Left ventricle myocardium superior (tissue), 1 donor: ENCODE data around the gene CASP2. TPM values are rescaled to one million over a fixed set of nuclear protein-coding genes. Genes with fewer than 3 reads are reported as not detected.
A peak's percentile ranks its signal among the peaks of the same experiment; 100 is the strongest.

Source experiments
- ATAC-seq: fragments of 200-7000 bp; cut with Tn5 transposase; one replicate; pipeline ENCODE4 v1.9.1; 2020; ENCODE audit warnings: mild to moderate bottlenecking, moderate library complexity
- DNase-seq: peaks from one replicate; pipeline ENCODE4 v3.0.0-alpha.2; 2020
- intact Hi-C: fragments of 100-400 bp; cut with micrococcal nuclease; formaldehyde crosslinking; loops from one replicate; pipeline ENCODE4 v1.11.0; 2022
- long read RNA-seq: library from polyadenylated mRNA; unstranded; transcript quantifications from one replicate; pipeline ENCODE4 v2.0.0, GENCODE V29; 2021
- total RNA-seq: library from RNA; stranded (reverse); fragmentation: NEBNext Ultra II Directional; extraction: Animal tissue kit (Norgen Biotek cat#: 25700); gene quantifications from one replicate; pipeline ENCODE4 v1.2.1, GENCODE V29; 2021
- donor health status: DM: no; HTN: yes; CAD: no; lungs with severe emphysema.

Gene CASP2
- total RNA-seq = 12.6 TPM
- long read RNA-seq, full-length matches to known transcripts = 1 of 4 reads
- long read RNA-seq, partial matches to known transcripts = 0 of 4 reads
- long read RNA-seq, other reads (novel, unspliced or antisense) = 3 of 4 reads

- intact Hi-C loops = no loop called here
- ATAC-seq (peak; percentile 98), DNase-seq (peak; percentile 99)
Observed at GRCh38 chr7:143287935-143288826, at the start of gene CASP2. TSS of gene CASP2 (plus strand) at chr7:143288351. CDS start at chr7:143288456, 105 bp downstream.

GRCh38 chr7:143239813-143240212 is 48.3 kb upstream of the CASP2 start:
- intact Hi-C loops = loop anchor here (5.0 to 10.0 kb wide), 2 partner anchors 67 to 175 kb away; no protein-coding TSS in a partner anchor
- DNase-seq (no peak), ATAC-seq (peak; percentile 51)

GRCh38 chr7:143240291-143241168 is 47.6 kb upstream of the CASP2 start:
- peak; percentile 48 for DNase-seq
- peak; percentile 93 for ATAC-seq
- intact Hi-C loops = loop anchor here (5.0 to 10.0 kb wide), 2 partner anchors 67 to 174 kb away; no protein-coding TSS in a partner anchor

- intact Hi-C loops = loop anchor here (5.0 to 10.0 kb wide), 2 partner anchors 65 to 172 kb away; no protein-coding TSS in a partner anchor
- ATAC-seq = no peak
- no peak for DNase-seq
Observed at GRCh38 chr7:143242306-143242705, 45.8 kb upstream of the CASP2 start.

GRCh38 chr7:143243111-143243510 is 45.0 kb upstream of the CASP2 start:
- intact Hi-C loops = loop anchor here (5.0 to 10.0 kb wide), 2 partner anchors 64 to 172 kb away; no protein-coding TSS in a partner anchor
- ATAC-seq (no peak), DNase-seq (no peak)

- no peak for DNase-seq
- intact Hi-C loops = loop anchor here (5.0 to 10.0 kb wide), 2 partner anchors 64 to 171 kb away; no protein-coding TSS in a partner anchor
- ATAC-seq = no peak
Observed at GRCh38 chr7:143243614-143244013, 44.5 kb upstream of the CASP2 start.

GRCh38 chr7:143244321-143244720 is 43.8 kb upstream of the CASP2 start:
- ATAC-seq = no peak
- intact Hi-C loops = loop anchor here (5.0 to 10.0 kb wide), 2 partner anchors 63 to 170 kb away; no protein-coding TSS in a partner anchor

GRCh38 chr7:143245123-143245522 is 43.0 kb upstream of the CASP2 start:
- intact Hi-C loops = loop anchor here (10.0 kb wide), 1 partner anchor 170 kb away; no protein-coding TSS in a partner anchor
- no peak for DNase-seq
- ATAC-seq = no peak

More at GRCh38 chr7:143244321-143244720, 43.8 kb upstream of the CASP2 start:
- DNase-seq = no peak

GRCh38 chr7:143247372-143247771 is 40.8 kb upstream of the CASP2 start:
- ATAC-seq (no peak), DNase-seq (no peak)
- intact Hi-C loops = loop anchor here (10.0 kb wide), 1 partner anchor 167 kb away; no protein-coding TSS in a partner anchor

GRCh38 chr7:143248761-143249354 is 39.3 kb upstream of the CASP2 start:
- intact Hi-C loops = loop anchor here (10.0 kb wide), 1 partner anchor 166 kb away; no protein-coding TSS in a partner anchor
- no peak for ATAC-seq

GRCh38 chr7:143250199-143250598 is 38.0 kb upstream of the CASP2 start:
- no peak for DNase-seq
- no peak for ATAC-seq
- intact Hi-C loops = no loop called here

More at GRCh38 chr7:143248761-143249354, 39.3 kb upstream of the CASP2 start:
- DNase-seq = no peak

- intact Hi-C loops = no loop called here
- ATAC-seq (no peak), DNase-seq (no peak)
Observed at GRCh38 chr7:143250822-143251221, 37.3 kb upstream of the CASP2 start.

- intact Hi-C loops = no loop called here
- no peak for ATAC-seq
- DNase-seq = no peak
Observed at GRCh38 chr7:143252006-143252405, 36.1 kb upstream of the CASP2 start.

- DNase-seq (no peak), ATAC-seq (no peak)
- intact Hi-C loops = no loop called here
Observed at GRCh38 chr7:143255564-143255963, 32.6 kb upstream of the CASP2 start.

GRCh38 chr7:143256325-143256724 is 31.8 kb upstream of the CASP2 start:
- ATAC-seq (no peak), DNase-seq (no peak)
- intact Hi-C loops = no loop called here

- intact Hi-C loops = no loop called here
- ATAC-seq (no peak), DNase-seq (no peak)
Observed at GRCh38 chr7:143256932-143257331, 31.2 kb upstream of the CASP2 start.

- no peak for ATAC-seq
- intact Hi-C loops = no loop called here
- no peak for DNase-seq
Observed at GRCh38 chr7:143257501-143257900, 30.6 kb upstream of the CASP2 start.

- peak; percentile 50 for ATAC-seq
- no peak for DNase-seq
- intact Hi-C loops = no loop called here
Observed at GRCh38 chr7:143258831-143259230, 29.3 kb upstream of the CASP2 start.

GRCh38 chr7:143259765-143260164 is 28.4 kb upstream of the CASP2 start:
- ATAC-seq = no peak
- no peak for DNase-seq

More at GRCh38 chr7:143259765-143260164, 28.4 kb upstream of the CASP2 start:
- intact Hi-C loops = no loop called here
